Measurements from ENCODE around the gene LSP1. TPM values are rescaled to one million over a fixed set of nuclear protein-coding genes. Genes with fewer than 3 reads are reported as not detected.

Gene LSP1
- polyA plus RNA-seq, 1 donor from 2014 or later, result not detected

DNA sequence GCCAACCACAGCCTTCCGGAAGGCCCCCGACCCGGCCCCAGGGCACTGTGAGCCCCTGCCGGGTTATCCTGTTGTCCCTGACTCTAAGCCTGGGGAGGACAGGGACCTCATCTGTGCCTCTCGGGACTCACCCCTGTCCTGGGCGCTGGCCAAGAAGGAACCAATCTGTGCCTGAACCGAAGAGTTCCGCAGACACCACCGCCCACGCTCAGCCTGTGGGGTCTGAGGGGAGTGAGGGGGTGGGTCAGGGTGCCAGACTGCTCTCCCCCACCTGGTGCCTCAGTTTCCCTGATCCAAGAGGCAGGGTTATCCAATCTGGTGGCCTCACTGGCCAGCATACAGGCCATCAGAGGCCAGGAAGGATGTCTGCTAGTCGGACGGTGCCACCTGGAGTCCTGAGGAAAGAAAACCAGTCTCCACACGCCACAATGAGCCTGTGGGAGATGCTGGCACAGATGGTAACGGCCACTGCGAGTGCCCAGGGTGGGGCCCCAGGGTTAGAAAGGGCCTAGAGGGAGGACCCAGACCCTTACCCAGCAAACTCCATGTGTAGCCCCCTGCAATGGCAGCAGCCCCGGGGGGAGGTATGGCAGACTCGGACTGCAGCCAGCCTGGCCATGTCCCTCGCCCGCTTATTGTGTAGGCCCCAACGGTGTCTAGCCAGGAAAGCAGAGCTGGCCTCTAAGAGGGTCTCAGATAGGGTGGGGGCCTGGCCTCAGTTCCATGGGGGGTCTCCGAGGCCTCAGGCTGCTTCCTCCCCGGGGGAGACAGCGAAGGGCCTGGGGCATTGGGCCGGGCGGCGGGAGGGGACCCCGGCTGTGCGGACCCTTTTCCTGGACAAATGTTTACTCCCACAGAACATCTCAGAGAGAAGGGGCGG is 65.8 kb downstream of the LSP1 start:
- no peak for TF ChIP-seq TAF1 (IDR thresholded peaks at IDR 0.05; ENCODE audit: low read depth)
- TF ChIP-seq POLR2AphosphoS5 (IDR thresholded peaks at IDR 0.05), result no peak
- no peak for TF ChIP-seq SMC3 (conservative IDR thresholded peaks at IDR 0.05; ENCODE audit: poor library complexity)
- TF ChIP-seq, protein P1, sequence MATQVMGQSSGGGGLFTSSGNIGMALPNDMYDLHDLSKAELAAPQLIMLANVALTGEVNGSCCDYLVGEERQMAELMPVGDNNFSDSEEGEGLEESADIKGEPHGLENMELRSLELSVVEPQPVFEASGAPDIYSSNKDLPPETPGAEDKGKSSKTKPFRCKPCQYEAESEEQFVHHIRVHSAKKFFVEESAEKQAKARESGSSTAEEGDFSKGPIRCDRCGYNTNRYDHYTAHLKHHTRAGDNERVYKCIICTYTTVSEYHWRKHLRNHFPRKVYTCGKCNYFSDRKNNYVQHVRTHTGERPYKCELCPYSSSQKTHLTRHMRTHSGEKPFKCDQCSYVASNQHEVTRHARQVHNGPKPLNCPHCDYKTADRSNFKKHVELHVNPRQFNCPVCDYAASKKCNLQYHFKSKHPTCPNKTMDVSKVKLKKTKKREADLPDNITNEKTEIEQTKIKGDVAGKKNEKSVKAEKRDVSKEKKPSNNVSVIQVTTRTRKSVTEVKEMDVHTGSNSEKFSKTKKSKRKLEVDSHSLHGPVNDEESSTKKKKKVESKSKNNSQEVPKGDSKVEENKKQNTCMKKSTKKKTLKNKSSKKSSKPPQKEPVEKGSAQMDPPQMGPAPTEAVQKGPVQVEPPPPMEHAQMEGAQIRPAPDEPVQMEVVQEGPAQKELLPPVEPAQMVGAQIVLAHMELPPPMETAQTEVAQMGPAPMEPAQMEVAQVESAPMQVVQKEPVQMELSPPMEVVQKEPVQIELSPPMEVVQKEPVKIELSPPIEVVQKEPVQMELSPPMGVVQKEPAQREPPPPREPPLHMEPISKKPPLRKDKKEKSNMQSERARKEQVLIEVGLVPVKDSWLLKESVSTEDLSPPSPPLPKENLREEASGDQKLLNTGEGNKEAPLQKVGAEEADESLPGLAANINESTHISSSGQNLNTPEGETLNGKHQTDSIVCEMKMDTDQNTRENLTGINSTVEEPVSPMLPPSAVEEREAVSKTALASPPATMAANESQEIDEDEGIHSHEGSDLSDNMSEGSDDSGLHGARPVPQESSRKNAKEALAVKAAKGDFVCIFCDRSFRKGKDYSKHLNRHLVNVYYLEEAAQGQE (IDR thresholded peaks at IDR 0.05; ENCODE audit: borderline replicate concordance), result no peak
- TF ChIP-seq MXI1 (conservative IDR thresholded peaks at IDR 0.05; ENCODE audit: poor library complexity, severe bottlenecking), result no peak
- no peak for TF ChIP-seq RAD21 (conservative IDR thresholded peaks at IDR 0.05)
- no peak for TF ChIP-seq EP300 (conservative IDR thresholded peaks at IDR 0.05; ENCODE audit: poor library complexity, severe bottlenecking)
- no peak for TF ChIP-seq EZH2 (IDR thresholded peaks at IDR 0.05; ENCODE audit: borderline replicate concordance, insufficient read depth, low read length, poor library complexity, severe bottlenecking)
- Histone ChIP-seq H4K20me1 (ENCODE audit: insufficient read depth) (no peaks in the 10 kb centered on the region), H3K27me3 (ENCODE audit: insufficient read depth, low read depth, low read length) (no peaks in the 10 kb centered on the region), H3K36me3 (ENCODE audit: insufficient read depth, low read length) (no peaks in the 10 kb centered on the region), H3K79me2 (replicated peaks; ENCODE audit: insufficient read depth, low read length) (no peaks in the 10 kb centered on the region), H2AFZ (ENCODE audit: low read depth, low read length) (no peak overlapping the region), H3K4me2 (ENCODE audit: low read length) (no peak overlapping the region), H3K27ac (ENCODE audit: low read length) (no peak overlapping the region), H3K9ac (ENCODE audit: low read length) (no peak overlapping the region), H3K9me3 (ENCODE audit: low read length) (no peaks in the 10 kb centered on the region), H3K4me3 (ENCODE audit: low read length) (no peak overlapping the region), H3F3A (ENCODE audit: insufficient read depth, low read length, poor library complexity, severe bottlenecking) (no peaks in the 10 kb centered on the region), H3K9me2 (ENCODE audit: insufficient read depth, low read length) (no peaks in the 10 kb centered on the region)

DNA sequence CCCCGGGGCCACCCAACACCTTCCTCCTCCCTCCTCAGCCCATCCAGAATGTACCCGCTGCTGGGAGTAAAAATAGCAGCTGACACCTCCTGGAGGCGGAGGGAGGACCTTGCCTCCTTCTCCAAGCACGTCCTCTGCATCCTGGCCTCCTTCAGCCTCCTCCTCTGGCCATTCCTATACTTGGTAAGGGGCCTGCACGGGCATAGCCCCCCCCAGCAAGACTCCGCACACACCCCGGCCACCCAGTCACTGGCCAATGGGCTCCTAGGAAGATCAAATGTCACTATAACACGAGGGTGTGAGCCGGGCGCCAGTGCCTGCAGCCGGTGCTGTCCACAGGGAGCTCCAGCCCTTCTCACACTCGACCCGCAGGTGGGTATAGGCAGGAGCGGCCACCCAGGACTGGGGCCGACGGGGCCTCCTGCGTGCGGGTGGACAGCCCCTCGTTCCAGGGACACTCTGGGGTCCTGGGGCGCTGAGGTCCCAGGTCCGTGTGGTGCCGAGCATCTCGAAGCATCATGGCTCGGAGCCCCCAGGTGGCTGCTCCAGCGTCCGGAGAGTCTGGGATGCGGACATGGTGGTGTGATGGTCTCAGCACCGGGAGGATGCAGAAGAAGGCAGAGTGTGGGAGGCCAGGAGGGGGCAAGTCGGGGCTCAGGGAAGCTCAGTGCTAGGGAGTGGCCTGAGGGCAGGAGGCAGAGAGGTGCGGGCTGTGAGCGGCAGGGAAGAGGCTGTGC is 66.7 kb downstream of the LSP1 start, which contains the start of gene TNNT3:
Gene TNNT3 (plus strand): TSS at position 313 of the 737 bp plus-strand sequence. CDS start 3,172 bp downstream, outside the sequence.
- H3K9me2 ChIP-seq (ENCODE audit: insufficient read depth, low read length), result no peaks in the 10 kb centered on the region
- no peaks in the 10 kb centered on the region for H3F3A ChIP-seq (ENCODE audit: insufficient read depth, low read length, poor library complexity, severe bottlenecking)
- H3K9me3 ChIP-seq (ENCODE audit: low read length), result no peaks in the 10 kb centered on the region
- H3K27me3 ChIP-seq (ENCODE audit: insufficient read depth, low read depth, low read length), result no peaks in the 10 kb centered on the region
- no peak within 1 kb of the TSS for H3K27ac ChIP-seq (ENCODE audit: low read length)
- H3K4me3 ChIP-seq (ENCODE audit: low read length), result no peak within 1 kb of the TSS
- H3K79me2 ChIP-seq (replicated peaks; ENCODE audit: insufficient read depth, low read length), result no peaks in the 10 kb centered on the region
- no peaks in the 10 kb centered on the region for H4K20me1 ChIP-seq (ENCODE audit: insufficient read depth)
- H3K9ac ChIP-seq (ENCODE audit: low read length), result no peak within 1 kb of the TSS
- TF ChIP-seq TAF1 (IDR thresholded peaks at IDR 0.05; ENCODE audit: low read depth), result no peak
- no peak for TF ChIP-seq SMC3 (conservative IDR thresholded peaks at IDR 0.05; ENCODE audit: poor library complexity)
- TF ChIP-seq, protein P1 (IDR thresholded peaks at IDR 0.05; ENCODE audit: borderline replicate concordance), result no peak
- no peak for TF ChIP-seq RAD21 (conservative IDR thresholded peaks at IDR 0.05)
- no peak within 1 kb of the TSS for H2AFZ ChIP-seq (ENCODE audit: low read depth, low read length)
- H3K36me3 ChIP-seq (ENCODE audit: insufficient read depth, low read length), result no peaks in the 10 kb centered on the region
- H3K4me2 ChIP-seq (ENCODE audit: low read length), result no peak within 1 kb of the TSS

Data from neural cell (in vitro differentiated cells).